ENCODE results near the gene HEMK1. TPM values are rescaled to one million over a fixed set of nuclear protein-coding genes. Genes with fewer than 3 reads are reported as not detected.

The HEMK1 gene
- total RNA-seq, 1 donor from 2014 or later = 15.2 TPM

GRCh38 chr3:50632450-50632849 is 63.1 kb downstream of the HEMK1 start:
- TF ChIP-seq, protein P1, sequence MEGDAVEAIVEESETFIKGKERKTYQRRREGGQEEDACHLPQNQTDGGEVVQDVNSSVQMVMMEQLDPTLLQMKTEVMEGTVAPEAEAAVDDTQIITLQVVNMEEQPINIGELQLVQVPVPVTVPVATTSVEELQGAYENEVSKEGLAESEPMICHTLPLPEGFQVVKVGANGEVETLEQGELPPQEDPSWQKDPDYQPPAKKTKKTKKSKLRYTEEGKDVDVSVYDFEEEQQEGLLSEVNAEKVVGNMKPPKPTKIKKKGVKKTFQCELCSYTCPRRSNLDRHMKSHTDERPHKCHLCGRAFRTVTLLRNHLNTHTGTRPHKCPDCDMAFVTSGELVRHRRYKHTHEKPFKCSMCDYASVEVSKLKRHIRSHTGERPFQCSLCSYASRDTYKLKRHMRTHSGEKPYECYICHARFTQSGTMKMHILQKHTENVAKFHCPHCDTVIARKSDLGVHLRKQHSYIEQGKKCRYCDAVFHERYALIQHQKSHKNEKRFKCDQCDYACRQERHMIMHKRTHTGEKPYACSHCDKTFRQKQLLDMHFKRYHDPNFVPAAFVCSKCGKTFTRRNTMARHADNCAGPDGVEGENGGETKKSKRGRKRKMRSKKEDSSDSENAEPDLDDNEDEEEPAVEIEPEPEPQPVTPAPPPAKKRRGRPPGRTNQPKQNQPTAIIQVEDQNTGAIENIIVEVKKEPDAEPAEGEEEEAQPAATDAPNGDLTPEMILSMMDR (IDR thresholded peaks at IDR 0.05) = no peak
- Mint-ChIP-seq H3K36me3 (ENCODE audit: low read depth) (no peaks in the 10 kb centered on the region), H3K27ac (ENCODE audit: unreplicated experiment) (no peak overlapping the region), H3K9me3 (ENCODE audit: low read depth) (no peaks in the 10 kb centered on the region), H3K27me3 (ENCODE audit: low read depth) (no peaks in the 10 kb centered on the region), H3K4me3 (ENCODE audit: unreplicated experiment) (no peak overlapping the region), H3K4me1 (ENCODE audit: low read depth) (peaks cover 17% of the 10 kb centered on the region)
- no peak for DNase-seq (ENCODE audit: low spot score)

DNA sequence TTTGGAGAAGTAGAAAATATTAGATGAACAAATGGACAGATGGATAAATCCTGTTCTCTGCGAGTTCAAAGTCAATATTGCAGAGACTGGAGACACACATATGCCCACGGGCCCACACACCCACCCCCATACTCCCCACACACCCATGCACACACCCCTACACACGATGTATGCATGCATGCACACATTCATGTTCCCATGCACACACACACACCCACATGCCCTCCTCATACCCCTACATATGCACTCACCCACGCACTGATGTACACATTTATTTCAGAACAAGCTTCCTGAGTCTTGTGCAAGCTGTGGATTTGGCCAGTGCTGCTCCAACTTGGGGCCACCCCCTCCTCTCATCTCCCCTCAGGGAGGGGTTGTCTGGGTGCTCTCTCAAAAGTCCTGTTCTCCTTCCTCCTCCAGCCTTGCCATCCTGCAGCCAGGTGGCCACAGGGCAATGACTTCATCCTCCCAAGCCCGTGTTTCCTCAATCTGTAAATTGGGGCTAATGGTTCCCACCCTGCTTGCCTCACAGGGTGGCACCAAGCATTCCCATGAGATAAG is 64.0 kb downstream of the HEMK1 start:
- TF ChIP-seq, protein P1 (IDR thresholded peaks at IDR 0.05) = no peak
- Mint-ChIP-seq H3K4me3 (ENCODE audit: unreplicated experiment) (no peak overlapping the region), H3K4me1 (ENCODE audit: low read depth) (peaks cover 10% of the 10 kb centered on the region), H3K27me3 (ENCODE audit: low read depth) (no peaks in the 10 kb centered on the region), H3K27ac (ENCODE audit: unreplicated experiment) (no peak overlapping the region), H3K36me3 (ENCODE audit: low read depth) (no peaks in the 10 kb centered on the region), H3K9me3 (ENCODE audit: low read depth) (no peaks in the 10 kb centered on the region)
- no peak for DNase-seq (ENCODE audit: low spot score)

DNA sequence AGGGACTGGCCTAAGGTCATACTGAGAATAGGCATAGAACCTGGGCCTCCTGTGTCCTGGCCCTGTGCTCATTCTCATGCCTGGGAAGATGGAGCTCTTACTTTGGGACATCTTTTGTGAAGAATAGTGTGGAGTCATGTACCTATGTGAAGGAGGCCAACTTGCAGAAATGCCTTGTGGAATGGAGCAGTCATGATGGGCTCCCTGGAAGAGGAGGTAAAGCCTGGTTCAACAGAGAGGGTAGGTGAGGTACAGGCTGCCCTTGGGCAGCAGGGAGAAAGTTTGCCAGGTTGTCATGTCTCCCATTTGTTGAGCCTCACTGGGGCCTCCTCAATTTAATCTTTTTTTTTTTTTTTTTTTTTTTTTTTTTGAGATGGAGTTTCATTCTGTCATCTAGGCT is 65.7 kb downstream of the HEMK1 start:
- H3K4me3 Mint-ChIP-seq (ENCODE audit: unreplicated experiment) = no peak overlapping the region
- no peaks in the 10 kb centered on the region for H3K27me3 Mint-ChIP-seq (ENCODE audit: low read depth)
- TF ChIP-seq, protein P1 (IDR thresholded peaks at IDR 0.05) = no peak
- peaks cover 19% of the 10 kb centered on the region for H3K4me1 Mint-ChIP-seq (ENCODE audit: low read depth)
- H3K36me3 Mint-ChIP-seq (ENCODE audit: low read depth) = no peaks in the 10 kb centered on the region
- no peak for DNase-seq (ENCODE audit: low spot score)
- H3K9me3 Mint-ChIP-seq (ENCODE audit: low read depth) = no peaks in the 10 kb centered on the region
- no peak overlapping the region for H3K27ac Mint-ChIP-seq (ENCODE audit: unreplicated experiment)

DNA sequence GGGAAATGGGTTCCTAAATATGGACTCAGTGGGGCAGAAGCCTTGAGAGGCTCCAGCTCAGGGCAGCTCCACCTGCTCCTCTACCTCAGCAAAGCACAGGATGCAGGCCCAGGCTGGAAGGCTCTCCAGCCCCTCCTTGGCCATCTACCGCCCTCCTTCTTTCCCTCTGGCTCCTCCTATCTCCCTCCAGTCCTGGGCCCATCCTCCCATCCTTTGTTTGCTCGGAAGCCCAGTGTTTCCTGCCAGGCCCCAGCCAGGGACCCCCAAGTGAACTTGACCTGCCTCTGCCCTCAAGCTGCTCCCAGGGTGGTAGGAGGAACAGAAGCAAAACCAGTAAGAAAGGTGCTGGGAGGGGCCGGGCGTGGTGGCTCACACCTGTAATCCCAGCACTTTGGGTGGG is 67.7 kb downstream of the HEMK1 start:
- Mint-ChIP-seq H3K27me3 (ENCODE audit: low read depth) (no peaks in the 10 kb centered on the region), H3K36me3 (ENCODE audit: low read depth) (peaks cover 5% of the 10 kb centered on the region), H3K9me3 (ENCODE audit: low read depth) (no peaks in the 10 kb centered on the region), H3K4me1 (ENCODE audit: low read depth) (peaks cover 17% of the 10 kb centered on the region), H3K27ac (ENCODE audit: unreplicated experiment) (no peak overlapping the region), H3K4me3 (ENCODE audit: unreplicated experiment) (no peak overlapping the region)
- TF ChIP-seq, protein P1 (IDR thresholded peaks at IDR 0.05) = no peak
- no peak for DNase-seq (ENCODE audit: low spot score)

DNA sequence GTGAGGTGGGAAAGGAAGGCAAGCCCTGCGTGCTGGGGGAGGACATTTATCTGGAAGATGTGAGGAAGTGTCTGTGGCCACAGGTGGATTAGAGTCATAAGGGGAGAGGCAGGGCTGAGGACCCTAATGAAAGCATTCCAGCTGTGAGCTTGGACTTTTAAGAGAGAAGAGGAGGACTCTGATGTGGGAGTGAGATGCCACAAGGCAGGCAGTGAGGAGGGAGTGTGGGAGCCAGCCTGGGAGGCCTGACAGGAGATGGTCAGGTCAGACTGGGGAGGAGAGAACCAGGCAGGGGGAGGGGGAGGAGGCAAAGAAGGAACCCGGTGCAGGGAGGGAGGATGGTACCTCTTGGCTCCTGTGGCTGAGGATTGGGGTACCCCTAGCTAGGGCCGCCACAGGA is 68.6 kb downstream of the HEMK1 start:
- H3K9me3 Mint-ChIP-seq (ENCODE audit: low read depth) = no peaks in the 10 kb centered on the region
- H3K27ac Mint-ChIP-seq (ENCODE audit: unreplicated experiment) = no peak overlapping the region
- peaks cover 12% of the 10 kb centered on the region for H3K4me1 Mint-ChIP-seq (ENCODE audit: low read depth)
- no peak for DNase-seq (ENCODE audit: low spot score)
- TF ChIP-seq, protein P1 (IDR thresholded peaks at IDR 0.05) = no peak
- H3K27me3 Mint-ChIP-seq (ENCODE audit: low read depth) = no peaks in the 10 kb centered on the region
- H3K4me3 Mint-ChIP-seq (ENCODE audit: unreplicated experiment) = no peak overlapping the region
- peaks cover 5% of the 10 kb centered on the region for H3K36me3 Mint-ChIP-seq (ENCODE audit: low read depth)

All from chondrocyte (in vitro differentiated cells).